ENCODE results near the gene MAP3K21.

Gene MAP3K21

DNA sequence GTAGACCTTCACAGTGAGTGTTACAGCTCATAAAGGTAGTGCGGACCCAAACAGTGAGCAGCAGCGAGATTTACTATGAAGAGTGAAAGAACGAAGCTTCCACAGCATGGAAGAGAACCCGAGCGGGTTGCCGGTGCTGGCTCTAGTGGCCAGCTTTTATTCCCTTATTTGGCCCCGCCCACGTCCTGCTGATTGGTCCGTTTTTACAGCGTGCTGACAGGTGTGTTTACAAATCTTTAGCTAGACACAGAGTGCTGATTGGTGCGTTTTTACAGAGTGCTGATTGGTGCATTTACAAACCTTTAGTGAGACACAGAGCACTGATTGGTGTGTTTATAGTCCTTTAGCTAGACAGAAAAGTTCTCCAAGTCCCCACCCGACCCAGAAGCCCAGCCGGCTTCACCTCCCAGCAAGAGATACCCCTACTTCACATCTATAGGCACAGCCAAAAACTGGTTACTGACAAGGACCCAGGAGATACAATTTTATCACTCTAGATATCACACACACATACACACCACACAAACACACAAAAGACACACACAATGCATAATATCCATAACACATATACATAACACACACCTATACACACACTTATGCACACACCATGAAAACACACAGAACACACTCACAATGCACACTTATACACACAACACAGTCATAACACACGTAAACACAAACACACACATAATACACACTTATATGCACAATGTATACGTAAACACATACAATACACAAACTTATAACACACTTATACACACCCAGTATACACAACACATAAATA is 68.5 kb downstream of the MAP3K21 start:
- Histone ChIP-seq H3K4me1 (ENCODE audit: control insufficient read depth in 2 of 2, insufficient read depth in 2 of 2, low read length in 2 of 2) (no peaks in the 10 kb centered on the region), H3K9ac (ENCODE audit: low read depth in 1 of 2, low read length in 2 of 2) (no peak overlapping the region), H3K27me3 (ENCODE audit: control insufficient read depth in 2 of 2, insufficient read depth in 2 of 2, low read length in 2 of 2) (no peaks in the 10 kb centered on the region), H3K4me3 (ENCODE audit: low read length in 2 of 2) (no peak overlapping the region), H3K36me3 (ENCODE audit: control insufficient read depth in 2 of 2, insufficient read depth in 2 of 2, low read length in 2 of 2) (no peaks in the 10 kb centered on the region), H3K9me3 (ENCODE audit: control insufficient read depth in 2 of 2, low read length in 2 of 2) (no peaks in the 10 kb centered on the region), H3K27ac (ENCODE audit: low read depth in 2 of 2, low read length in 2 of 2) (no peak overlapping the region)

DNA sequence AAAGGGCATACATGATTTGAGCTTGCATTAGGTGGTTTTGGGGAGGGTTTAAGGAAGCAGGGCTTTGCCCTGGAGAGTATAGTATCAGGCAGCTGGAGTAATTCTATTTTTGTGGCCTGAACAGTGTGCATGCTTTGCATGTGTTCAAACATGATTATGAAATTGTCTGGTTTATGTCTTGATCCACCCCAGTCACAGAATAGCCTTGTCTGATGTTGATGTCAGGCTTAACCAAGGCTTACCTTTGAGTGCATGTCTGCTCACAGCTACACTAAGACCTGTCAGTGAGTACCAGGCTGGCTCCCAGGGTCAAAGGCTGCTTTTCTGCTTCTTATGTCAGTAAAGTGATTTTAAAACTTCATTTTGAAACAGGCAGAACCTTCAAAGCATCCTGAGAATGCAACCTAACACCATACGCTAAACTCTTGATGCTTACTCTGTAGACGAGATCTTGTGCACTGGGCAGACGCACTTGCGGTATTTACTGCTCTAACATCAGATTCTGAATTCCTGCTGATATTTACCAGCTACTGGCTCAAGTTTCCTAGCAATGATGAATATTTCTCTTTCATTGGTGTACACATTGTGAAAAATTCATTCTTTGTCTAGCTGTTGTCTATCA is 78.9 kb downstream of the MAP3K21 start:
- Histone ChIP-seq H3K4me1 (ENCODE audit: control insufficient read depth in 2 of 2, insufficient read depth in 2 of 2, low read length in 2 of 2) (no peaks in the 10 kb centered on the region), H3K36me3 (ENCODE audit: control insufficient read depth in 2 of 2, insufficient read depth in 2 of 2, low read length in 2 of 2) (no peaks in the 10 kb centered on the region), H3K9me3 (ENCODE audit: control insufficient read depth in 2 of 2, low read length in 2 of 2) (no peaks in the 10 kb centered on the region), H3K4me3 (ENCODE audit: low read length in 2 of 2) (no peak overlapping the region), H3K27me3 (ENCODE audit: control insufficient read depth in 2 of 2, insufficient read depth in 2 of 2, low read length in 2 of 2) (no peaks in the 10 kb centered on the region), H3K27ac (ENCODE audit: low read depth in 2 of 2, low read length in 2 of 2) (no peak overlapping the region), H3K9ac (ENCODE audit: low read depth in 1 of 2, low read length in 2 of 2) (no peak overlapping the region)

DNA sequence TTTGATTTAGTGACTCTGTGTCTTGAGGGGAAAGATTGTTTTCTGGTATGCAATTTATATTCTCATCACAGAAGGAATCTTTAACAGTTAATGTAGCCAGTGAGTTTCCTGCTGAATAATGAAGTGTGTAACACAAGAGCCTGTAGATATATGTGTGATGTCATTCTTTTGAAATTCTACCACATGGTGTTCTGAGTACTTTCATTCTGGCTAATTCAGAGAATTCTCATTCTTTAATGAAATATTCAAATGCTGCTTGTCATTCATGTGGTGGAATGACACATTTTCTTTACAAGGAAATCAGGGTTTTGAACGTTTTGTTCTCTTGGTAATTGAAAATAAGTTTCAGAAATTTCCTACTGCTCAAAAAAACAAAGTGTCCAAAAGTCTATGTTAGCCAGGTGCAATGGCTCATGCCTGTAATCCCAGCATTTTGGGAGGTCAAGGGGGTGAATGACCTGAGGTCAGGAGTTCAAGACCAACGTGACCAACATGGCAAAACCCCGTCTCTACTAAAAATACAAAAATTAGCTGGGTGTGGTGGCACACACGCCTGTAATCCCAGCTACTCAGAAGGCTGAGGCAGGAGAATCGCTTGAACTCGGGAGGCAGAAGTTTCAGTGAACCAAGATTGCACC is 79.6 kb downstream of the MAP3K21 start:
- no peak overlapping the region for H3K4me3 ChIP-seq (ENCODE audit: low read length in 2 of 2)
- H3K4me1 ChIP-seq (ENCODE audit: control insufficient read depth in 2 of 2, insufficient read depth in 2 of 2, low read length in 2 of 2), result no peaks in the 10 kb centered on the region
- no peaks in the 10 kb centered on the region for H3K36me3 ChIP-seq (ENCODE audit: control insufficient read depth in 2 of 2, insufficient read depth in 2 of 2, low read length in 2 of 2)
- H3K9me3 ChIP-seq (ENCODE audit: control insufficient read depth in 2 of 2, low read length in 2 of 2), result no peaks in the 10 kb centered on the region
- no peak overlapping the region for H3K9ac ChIP-seq (ENCODE audit: low read depth in 1 of 2, low read length in 2 of 2)
- H3K27ac ChIP-seq (ENCODE audit: low read depth in 2 of 2, low read length in 2 of 2), result no peak overlapping the region
- no peaks in the 10 kb centered on the region for H3K27me3 ChIP-seq (ENCODE audit: control insufficient read depth in 2 of 2, insufficient read depth in 2 of 2, low read length in 2 of 2)

DNA sequence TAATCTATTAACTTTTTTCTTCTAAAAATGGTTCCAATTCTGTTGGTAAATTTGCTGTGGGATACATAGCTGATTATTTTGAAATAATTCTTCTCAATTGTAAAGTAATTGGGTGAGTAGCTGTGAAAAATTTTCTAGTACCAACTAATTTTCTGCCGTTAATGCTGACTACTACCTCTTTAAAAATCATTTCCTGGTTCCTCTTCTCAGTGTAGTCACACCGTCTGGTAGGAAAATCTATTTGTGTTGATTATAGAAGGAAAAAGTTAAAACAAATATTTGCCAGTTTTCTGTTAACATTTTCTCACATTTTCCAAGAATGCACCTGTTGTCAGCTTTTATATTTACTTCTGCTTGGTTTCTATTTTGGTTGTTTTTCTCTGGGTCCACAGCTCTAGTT is 82.0 kb downstream of the MAP3K21 start:
- no peak overlapping the region for H3K4me3 ChIP-seq (ENCODE audit: low read length in 2 of 2)
- H3K36me3 ChIP-seq (ENCODE audit: control insufficient read depth in 2 of 2, insufficient read depth in 2 of 2, low read length in 2 of 2), result no peaks in the 10 kb centered on the region
- H3K27ac ChIP-seq (ENCODE audit: low read depth in 2 of 2, low read length in 2 of 2), result no peak overlapping the region
- no peaks in the 10 kb centered on the region for H3K4me1 ChIP-seq (ENCODE audit: control insufficient read depth in 2 of 2, insufficient read depth in 2 of 2, low read length in 2 of 2)
- no peaks in the 10 kb centered on the region for H3K9me3 ChIP-seq (ENCODE audit: control insufficient read depth in 2 of 2, low read length in 2 of 2)
- H3K9ac ChIP-seq (ENCODE audit: low read depth in 1 of 2, low read length in 2 of 2), result no peak overlapping the region
- no peaks in the 10 kb centered on the region for H3K27me3 ChIP-seq (ENCODE audit: control insufficient read depth in 2 of 2, insufficient read depth in 2 of 2, low read length in 2 of 2)

DNA sequence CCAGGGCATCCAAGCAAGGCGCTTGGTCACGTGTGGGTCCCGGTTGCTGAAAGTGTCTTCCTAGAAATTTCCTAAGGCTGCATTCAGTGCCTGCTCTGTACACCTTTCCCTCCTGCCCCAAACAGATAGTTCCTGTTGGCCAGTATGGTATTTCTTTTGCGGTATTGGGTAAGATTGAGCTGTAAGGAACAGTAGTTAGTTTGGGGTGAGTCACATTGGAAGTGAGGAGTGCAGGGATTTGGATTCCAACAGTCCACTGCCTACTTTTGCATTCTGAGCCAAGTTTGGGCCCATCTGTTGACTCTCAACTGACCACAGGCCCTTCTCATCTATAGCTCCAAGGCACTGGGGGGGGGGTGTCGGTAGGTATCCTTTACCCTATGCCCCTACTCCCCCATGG is 83.4 kb downstream of the MAP3K21 start:
- H3K27ac ChIP-seq (ENCODE audit: low read depth in 2 of 2, low read length in 2 of 2), result no peak overlapping the region
- H3K4me1 ChIP-seq (ENCODE audit: control insufficient read depth in 2 of 2, insufficient read depth in 2 of 2, low read length in 2 of 2), result no peaks in the 10 kb centered on the region
- H3K9ac ChIP-seq (ENCODE audit: low read depth in 1 of 2, low read length in 2 of 2), result no peak overlapping the region
- no peaks in the 10 kb centered on the region for H3K36me3 ChIP-seq (ENCODE audit: control insufficient read depth in 2 of 2, insufficient read depth in 2 of 2, low read length in 2 of 2)
- H3K9me3 ChIP-seq (ENCODE audit: control insufficient read depth in 2 of 2, low read length in 2 of 2), result no peaks in the 10 kb centered on the region
- H3K4me3 ChIP-seq (ENCODE audit: low read length in 2 of 2), result no peak overlapping the region
- no peaks in the 10 kb centered on the region for H3K27me3 ChIP-seq (ENCODE audit: control insufficient read depth in 2 of 2, insufficient read depth in 2 of 2, low read length in 2 of 2)

DNA sequence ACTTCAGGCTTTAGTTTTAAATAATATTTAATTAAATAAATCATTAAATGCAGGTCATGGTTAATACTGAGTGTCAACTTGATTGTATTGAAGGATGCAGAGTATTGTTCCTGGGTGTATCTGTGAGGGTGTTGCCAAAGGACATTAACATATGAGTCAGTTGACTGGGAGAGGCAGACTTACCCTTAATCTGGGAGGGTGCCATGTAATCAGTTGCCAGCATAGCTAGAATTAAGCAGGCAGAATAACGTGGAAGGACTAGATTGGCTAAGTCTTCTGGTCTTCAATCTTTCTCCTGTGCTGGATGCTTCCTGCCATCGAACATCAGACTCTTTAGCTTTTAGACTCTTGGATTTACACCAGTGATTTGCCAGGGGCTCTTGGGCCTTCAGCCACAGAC is 85.3 kb downstream of the MAP3K21 start:
- Histone ChIP-seq H3K36me3 (ENCODE audit: control insufficient read depth in 2 of 2, insufficient read depth in 2 of 2, low read length in 2 of 2) (no peaks in the 10 kb centered on the region), H3K27me3 (ENCODE audit: control insufficient read depth in 2 of 2, insufficient read depth in 2 of 2, low read length in 2 of 2) (no peaks in the 10 kb centered on the region), H3K4me1 (ENCODE audit: control insufficient read depth in 2 of 2, insufficient read depth in 2 of 2, low read length in 2 of 2) (no peaks in the 10 kb centered on the region), H3K9me3 (ENCODE audit: control insufficient read depth in 2 of 2, low read length in 2 of 2) (no peaks in the 10 kb centered on the region), H3K9ac (ENCODE audit: low read depth in 1 of 2, low read length in 2 of 2) (no peak overlapping the region), H3K27ac (ENCODE audit: low read depth in 2 of 2, low read length in 2 of 2) (no peak overlapping the region), H3K4me3 (ENCODE audit: low read length in 2 of 2) (no peak overlapping the region)

DNA sequence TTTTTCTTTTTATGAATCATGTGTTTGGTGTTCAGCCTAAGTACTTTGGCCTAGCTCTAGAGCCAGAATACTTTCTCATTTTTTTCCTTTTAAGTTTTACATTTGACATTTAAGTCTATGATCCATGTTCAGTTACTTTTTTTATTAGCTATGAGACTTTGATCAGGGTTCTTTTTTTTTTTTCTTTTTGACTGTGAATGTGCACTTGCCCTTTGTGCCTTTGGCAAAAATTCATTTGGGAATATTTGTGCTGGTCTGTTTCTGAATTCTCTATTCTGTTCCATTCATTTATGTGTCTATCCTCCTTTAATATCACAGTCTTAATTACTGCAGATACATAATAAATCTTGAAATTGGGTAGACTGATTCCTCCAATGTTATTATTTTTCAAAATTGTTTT is 93.8 kb downstream of the MAP3K21 start:
- Histone ChIP-seq H3K4me1 (ENCODE audit: control insufficient read depth in 2 of 2, insufficient read depth in 2 of 2, low read length in 2 of 2) (no peaks in the 10 kb centered on the region), H3K36me3 (ENCODE audit: control insufficient read depth in 2 of 2, insufficient read depth in 2 of 2, low read length in 2 of 2) (no peaks in the 10 kb centered on the region), H3K27ac (ENCODE audit: low read depth in 2 of 2, low read length in 2 of 2) (no peak overlapping the region), H3K9me3 (ENCODE audit: control insufficient read depth in 2 of 2, low read length in 2 of 2) (no peaks in the 10 kb centered on the region), H3K4me3 (ENCODE audit: low read length in 2 of 2) (no peak overlapping the region), H3K27me3 (ENCODE audit: control insufficient read depth in 2 of 2, insufficient read depth in 2 of 2, low read length in 2 of 2) (no peaks in the 10 kb centered on the region), H3K9ac (ENCODE audit: low read depth in 1 of 2, low read length in 2 of 2) (no peak overlapping the region)

DNA sequence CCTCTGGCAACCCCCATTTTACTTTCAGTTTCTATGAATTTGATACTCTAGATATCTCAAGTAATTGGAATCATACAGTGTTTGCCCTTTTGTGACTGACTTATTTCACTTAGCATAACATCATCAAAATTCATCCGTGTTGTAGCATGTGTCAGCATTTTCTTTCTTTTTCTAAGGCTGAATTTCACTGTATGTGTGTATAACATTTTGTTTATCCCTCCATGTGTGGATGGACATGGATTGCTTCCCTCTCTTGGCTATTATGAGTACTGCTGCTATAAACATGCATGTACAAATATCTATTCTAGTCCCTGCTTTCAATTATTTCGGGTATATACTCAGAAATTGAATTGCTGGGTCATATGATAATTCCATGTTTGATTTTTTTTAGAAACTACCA is 97.3 kb downstream of the MAP3K21 start:
- no peak overlapping the region for H3K9ac ChIP-seq (ENCODE audit: low read depth in 1 of 2, low read length in 2 of 2)
- H3K4me3 ChIP-seq (ENCODE audit: low read length in 2 of 2), result no peak overlapping the region
- H3K9me3 ChIP-seq (ENCODE audit: control insufficient read depth in 2 of 2, low read length in 2 of 2), result no peaks in the 10 kb centered on the region
- no peaks in the 10 kb centered on the region for H3K36me3 ChIP-seq (ENCODE audit: control insufficient read depth in 2 of 2, insufficient read depth in 2 of 2, low read length in 2 of 2)
- no peaks in the 10 kb centered on the region for H3K4me1 ChIP-seq (ENCODE audit: control insufficient read depth in 2 of 2, insufficient read depth in 2 of 2, low read length in 2 of 2)
- H3K27me3 ChIP-seq (ENCODE audit: control insufficient read depth in 2 of 2, insufficient read depth in 2 of 2, low read length in 2 of 2), result no peaks in the 10 kb centered on the region
- no peak overlapping the region for H3K27ac ChIP-seq (ENCODE audit: low read depth in 2 of 2, low read length in 2 of 2)

DNA sequence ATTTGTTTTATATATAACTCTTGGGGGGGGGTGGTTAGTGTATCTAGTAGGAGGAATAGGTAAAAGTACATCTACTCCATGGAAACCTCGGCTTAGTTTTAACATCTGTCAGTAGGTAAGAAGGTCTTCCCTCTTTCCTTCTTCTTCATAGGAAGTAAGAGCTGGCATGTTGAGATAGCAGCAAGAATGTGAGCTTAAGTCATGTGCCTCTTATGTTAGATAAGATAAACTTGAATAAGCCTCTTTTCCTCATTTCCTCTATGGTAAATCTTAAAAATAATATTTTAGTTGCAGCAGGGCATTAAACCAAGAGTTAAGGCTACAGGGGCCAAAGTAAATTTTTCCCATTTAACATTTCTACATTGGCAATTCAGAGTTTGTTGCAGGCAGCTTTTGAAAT is 100.4 kb downstream of the MAP3K21 start:
- Histone ChIP-seq H3K9me3 (ENCODE audit: control insufficient read depth in 2 of 2, low read length in 2 of 2) (no peaks in the 10 kb centered on the region), H3K27ac (ENCODE audit: low read depth in 2 of 2, low read length in 2 of 2) (no peak overlapping the region), H3K9ac (ENCODE audit: low read depth in 1 of 2, low read length in 2 of 2) (no peak overlapping the region), H3K4me1 (ENCODE audit: control insufficient read depth in 2 of 2, insufficient read depth in 2 of 2, low read length in 2 of 2) (no peaks in the 10 kb centered on the region), H3K27me3 (ENCODE audit: control insufficient read depth in 2 of 2, insufficient read depth in 2 of 2, low read length in 2 of 2) (no peaks in the 10 kb centered on the region), H3K4me3 (ENCODE audit: low read length in 2 of 2) (no peak overlapping the region), H3K36me3 (ENCODE audit: control insufficient read depth in 2 of 2, insufficient read depth in 2 of 2, low read length in 2 of 2) (no peaks in the 10 kb centered on the region)

DNA sequence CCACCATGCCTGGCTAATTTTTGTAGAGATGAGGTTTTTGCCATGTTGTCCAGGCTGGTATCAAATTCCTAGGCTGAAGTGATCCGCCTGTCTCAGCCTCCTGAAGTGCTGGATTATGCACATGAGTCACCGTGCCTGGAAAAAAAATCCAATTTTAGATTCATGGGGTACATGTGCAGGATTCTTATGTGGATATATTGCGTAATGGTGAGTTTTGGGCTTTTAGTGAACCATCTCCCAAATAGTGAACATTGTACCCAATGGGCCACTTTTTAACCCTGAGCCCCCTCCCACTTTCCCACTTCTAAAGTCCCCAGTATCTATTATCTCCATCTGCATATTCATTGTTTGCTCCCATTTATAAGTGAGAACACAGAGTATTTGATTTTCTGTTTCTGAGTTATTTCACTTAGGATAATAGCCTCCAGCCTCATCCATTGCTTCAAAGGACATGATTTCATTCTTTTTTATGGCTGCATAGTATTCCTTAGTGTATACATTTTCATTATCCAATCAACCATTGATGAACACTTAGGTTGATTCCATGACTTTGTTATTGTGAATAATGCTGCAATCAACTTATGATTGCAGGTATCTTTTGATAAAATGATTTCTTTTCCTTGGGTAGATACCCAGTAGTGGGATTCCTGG is 104.4 kb downstream of the MAP3K21 start:
- Histone ChIP-seq H3K36me3 (ENCODE audit: control insufficient read depth in 2 of 2, insufficient read depth in 2 of 2, low read length in 2 of 2) (no peaks in the 10 kb centered on the region), H3K27me3 (ENCODE audit: control insufficient read depth in 2 of 2, insufficient read depth in 2 of 2, low read length in 2 of 2) (no peaks in the 10 kb centered on the region), H3K9ac (ENCODE audit: low read depth in 1 of 2, low read length in 2 of 2) (no peak overlapping the region), H3K4me3 (ENCODE audit: low read length in 2 of 2) (no peak overlapping the region), H3K27ac (ENCODE audit: low read depth in 2 of 2, low read length in 2 of 2) (no peak overlapping the region), H3K9me3 (ENCODE audit: control insufficient read depth in 2 of 2, low read length in 2 of 2) (no peaks in the 10 kb centered on the region), H3K4me1 (ENCODE audit: control insufficient read depth in 2 of 2, insufficient read depth in 2 of 2, low read length in 2 of 2) (no peaks in the 10 kb centered on the region)
